HuH-7.5 (cell line): ENCODE results near the gene SUN2.

ENCODE experiments used
- DNase-seq: peaks from one replicate; pipeline ENCODE4 v3.0.0; 2011; ENCODE audit warnings: low spot score

The SUN2 gene

GRCh38 chr22:38696606-38697424 lies 59.0 kb downstream of the SUN2 start:
- DNase-seq, result peak; percentile 27

DNA sequence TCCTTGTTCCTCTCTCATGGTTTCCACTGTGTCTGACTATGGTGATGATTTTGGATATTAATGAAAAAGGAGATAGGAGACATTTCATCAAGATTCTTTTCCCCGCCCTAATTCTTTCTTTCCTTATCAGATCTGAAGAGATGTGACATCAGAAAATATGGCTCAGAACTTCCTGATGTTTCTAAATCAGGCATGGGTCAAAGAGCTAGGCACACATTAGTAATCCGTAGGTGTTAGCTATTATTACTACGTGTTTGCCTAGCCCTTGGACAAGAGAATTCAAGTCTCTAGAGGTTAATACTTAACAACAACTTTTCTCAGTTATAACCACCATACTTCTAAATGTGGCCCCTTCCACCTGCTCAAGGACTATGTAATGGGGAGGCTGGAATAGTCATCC lies 60.9 kb downstream of the SUN2 start:
- no peak for DNase-seq

- peak; percentile 51 for DNase-seq
Measured at GRCh38 chr22:38694049-38694448, 61.7 kb downstream of the SUN2 start.

DNA sequence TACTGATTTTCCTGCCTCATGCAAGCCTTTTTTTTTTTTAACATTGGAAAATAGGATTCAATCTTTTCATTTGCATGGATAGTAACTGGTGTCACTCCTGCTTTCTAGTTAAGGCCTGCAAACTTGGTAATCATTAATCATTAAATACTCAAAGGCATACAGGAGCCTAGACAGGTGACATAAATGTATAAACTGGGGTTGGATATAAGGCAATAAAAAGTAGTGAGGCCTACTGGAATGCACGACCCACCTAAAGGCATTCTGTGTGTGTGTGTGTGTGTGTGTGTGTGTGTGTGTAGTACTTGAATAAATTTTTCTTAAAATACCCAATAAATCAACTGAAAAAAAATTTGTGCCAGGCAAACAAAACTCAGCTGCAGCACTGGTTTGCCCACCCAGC lies 66.1 kb downstream of the SUN2 start:
- DNase-seq, result no peak

DNA sequence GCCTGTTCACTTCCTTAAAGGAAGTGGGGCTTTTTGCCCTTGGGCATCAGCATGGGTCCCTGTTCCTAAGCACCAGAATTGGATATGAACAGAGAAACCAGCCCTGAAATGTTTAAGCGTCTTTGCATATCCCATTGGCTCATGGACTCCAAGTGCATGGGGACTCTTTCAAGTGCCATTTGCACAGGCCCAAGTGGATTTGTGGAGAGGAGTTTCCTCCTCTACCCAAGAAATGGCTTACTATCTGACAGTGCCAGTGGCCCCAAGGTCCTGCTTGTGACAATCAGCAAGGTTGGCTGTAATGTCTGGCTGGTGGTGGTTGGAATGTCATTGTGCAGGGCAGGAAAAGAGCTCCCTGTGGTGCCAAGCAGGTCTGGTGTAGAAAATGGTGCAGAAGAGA lies 70.0 kb downstream of the SUN2 start:
- no peak for DNase-seq

DNA sequence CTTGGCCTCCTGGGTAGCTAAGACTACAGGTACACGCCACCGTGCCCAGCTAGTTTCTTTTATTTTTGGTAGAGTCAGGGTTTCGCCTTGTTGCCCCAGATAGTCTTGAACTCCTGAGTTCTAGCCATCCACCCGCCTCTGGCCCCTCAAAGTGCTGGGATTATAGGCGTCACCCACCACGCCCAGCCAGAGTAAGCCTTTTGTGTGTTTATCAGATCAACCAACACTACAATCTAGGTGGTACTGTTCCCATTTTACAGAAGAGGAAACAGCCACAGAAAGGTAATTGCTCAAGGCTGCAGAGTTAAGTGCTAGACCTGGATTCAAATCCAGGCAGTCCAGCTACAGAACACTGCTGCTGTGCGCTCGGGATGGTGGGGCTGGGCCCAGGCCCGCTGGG lies 70.9 kb downstream of the SUN2 start:
- DNase-seq, result no peak
